ENCODE data around the gene FCRLA.

The FCRLA gene

DNA sequence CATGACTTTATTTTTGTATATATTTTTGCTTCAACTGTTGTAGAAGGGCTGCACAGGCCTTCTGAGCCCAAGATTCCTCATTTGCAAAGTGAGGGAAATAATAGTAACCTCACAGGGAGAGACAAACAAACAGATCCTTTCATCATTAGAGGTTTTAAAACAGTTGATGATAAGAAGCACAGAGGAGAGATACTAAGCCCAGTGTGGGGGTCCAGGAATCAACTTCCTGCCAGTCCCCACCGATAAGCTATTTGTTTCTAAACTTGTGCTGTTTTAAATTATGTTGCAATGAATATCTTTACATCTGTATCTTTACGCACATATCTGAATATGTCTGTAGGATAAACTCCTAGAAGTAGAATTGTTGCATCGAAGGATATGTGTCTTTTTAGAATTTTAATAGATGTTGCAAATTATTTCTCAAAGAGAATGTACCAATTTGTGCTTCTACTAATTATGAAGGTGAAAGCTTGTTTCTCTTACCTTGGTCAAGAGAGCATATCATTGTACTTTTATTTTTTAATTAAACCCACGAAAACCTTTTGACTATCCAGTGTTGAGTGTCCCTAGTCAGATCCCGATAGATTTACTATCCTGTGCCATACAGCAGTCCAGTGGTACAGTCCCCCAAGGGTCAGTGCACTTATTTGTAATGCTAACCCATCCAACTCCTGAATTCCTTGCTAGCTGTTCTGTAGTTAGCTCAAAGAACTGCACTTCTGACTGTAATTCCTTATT, 25.1 kb downstream of the FCRLA start:
- no peak for DNase-seq (ENCODE audit: low spot score)

- DNase-seq (ENCODE audit: low spot score) = peak; percentile 84
Measured at GRCh38 chr1:161733526-161733925, 26.5 kb downstream of the FCRLA start.

DNA sequence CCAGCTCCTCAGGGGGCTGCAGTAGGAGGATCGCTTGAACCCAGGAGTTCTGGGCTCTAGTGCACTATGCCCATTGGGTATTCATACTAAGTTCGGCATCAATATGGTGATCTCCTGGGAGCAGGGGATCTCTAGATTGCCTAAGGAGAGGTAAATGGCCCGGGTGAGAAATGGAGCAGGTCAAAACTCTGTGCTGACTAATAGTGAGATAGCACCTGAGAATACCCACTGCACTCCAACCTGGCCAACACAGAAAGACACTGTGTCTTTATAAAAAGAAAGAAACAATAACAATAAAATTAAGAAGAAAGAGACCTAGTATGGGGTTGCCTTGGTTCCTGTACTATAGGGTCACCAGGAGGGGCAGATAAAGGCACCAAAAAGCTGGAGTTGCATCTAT, 28.8 kb downstream of the FCRLA start:
- no peak for DNase-seq (ENCODE audit: low spot score)

DNA sequence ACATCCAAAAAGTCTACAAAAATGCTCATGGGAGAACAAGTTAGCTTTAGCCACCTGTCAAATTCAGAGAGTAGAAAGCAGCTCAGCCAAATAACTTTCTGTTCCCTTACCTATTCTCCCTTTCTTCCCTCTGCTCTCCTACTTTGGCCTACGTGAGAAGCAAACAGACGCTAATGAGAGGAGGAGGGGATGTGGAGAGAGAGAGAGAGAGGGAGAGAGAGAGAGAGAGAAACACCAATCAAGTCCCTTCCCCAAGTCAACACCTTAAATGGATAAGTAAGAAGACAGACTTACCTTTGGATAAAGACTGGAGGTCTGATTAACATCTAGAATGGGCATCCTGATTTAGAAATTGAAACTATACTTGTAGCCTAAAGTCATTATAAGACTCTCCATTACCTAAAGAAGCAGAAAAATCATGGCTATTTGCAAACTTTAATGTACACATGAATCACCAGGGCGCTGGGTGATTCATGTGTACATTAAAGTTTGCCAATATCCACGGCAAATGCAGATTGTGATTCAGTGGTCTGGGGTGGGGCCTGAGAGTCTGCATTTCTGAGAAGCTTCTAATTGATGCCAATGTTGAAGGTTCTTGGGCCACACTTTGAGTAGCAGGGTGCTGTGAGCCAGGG, 29.4 kb downstream of the FCRLA start:
- DNase-seq (ENCODE audit: low spot score) = no peak

DNA sequence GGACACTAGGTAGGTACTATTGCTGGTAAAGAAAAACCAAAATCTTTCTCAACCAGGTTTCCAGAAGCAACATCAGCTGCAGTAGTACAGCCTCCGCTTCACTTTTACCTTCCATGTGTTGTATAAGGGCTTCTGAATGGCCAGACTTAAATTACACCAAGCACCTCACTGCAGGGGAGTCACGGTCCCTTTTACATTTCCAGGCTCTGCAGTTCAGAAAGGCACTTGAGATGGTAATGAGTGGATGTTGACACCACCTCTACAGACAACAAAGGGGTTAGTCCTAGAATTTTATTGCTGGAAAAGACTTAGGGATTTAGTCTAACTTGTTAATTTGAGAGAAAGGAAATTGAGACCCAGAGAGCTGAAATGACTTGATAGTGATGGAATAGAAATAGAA, 30.6 kb downstream of the FCRLA start:
- DNase-seq (ENCODE audit: low spot score) = no peak

DNA sequence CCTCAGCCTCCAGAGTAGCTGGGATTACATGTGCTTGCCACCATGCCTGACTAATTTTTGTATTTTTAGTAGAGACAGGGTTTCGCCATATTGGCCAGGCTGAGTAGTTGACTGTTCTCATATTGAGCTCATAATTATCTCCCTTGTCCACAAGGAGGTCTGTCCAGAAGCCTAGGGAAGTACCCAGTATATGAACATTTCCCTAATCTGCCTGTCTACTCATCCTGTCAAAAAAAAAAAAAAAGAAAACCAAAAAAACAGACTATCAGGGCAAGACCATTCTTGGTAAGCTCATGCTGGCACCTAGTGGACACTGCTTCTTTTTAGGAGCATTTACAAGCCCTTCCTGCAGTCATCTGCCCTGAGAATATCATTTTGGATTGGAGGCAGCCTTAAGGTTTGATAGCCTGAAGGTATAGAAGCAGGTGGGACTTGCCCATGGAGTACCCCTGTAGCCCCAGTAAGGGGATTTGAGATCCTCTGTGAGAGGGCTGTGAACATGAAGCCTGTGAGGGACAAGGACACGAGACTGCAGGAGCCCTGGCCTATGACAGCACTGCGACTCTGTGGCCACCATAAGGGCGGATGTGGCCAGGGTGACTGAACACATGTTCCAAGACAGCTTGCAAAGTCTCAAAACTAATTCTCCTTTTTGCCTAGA, 31.7 kb downstream of the FCRLA start:
- DNase-seq (ENCODE audit: low spot score) = peak; percentile 80

GRCh38 chr1:161739865-161740566, 33.0 kb downstream of the FCRLA start:
- no peak for DNase-seq (ENCODE audit: low spot score)

DNA sequence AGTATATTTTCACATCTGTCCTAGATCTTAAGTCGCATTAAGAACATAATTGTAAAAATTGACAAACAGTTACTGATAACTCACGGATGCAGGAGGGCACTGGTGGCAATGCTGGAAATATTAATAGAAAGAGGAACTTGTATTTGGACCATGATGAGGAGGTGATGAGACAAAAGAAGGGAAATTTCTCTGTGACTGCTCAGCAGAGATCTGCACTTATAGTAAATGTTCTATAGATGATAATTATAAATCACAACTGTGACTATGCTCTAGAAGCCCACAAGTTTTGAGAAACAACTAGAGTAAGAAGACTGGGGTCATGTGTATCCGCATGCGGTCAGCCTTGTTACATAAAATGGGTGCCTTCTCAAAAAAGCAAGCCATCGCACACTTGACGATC, 33.9 kb downstream of the FCRLA start:
- DNase-seq (ENCODE audit: low spot score) = no peak

GRCh38 chr1:161743231-161743630, 36.2 kb downstream of the FCRLA start:
- DNase-seq (ENCODE audit: low spot score) = peak; percentile 74

GRCh38 chr1:161747801-161748200, 40.8 kb downstream of the FCRLA start:
- DNase-seq (ENCODE audit: low spot score) = no peak

DNA sequence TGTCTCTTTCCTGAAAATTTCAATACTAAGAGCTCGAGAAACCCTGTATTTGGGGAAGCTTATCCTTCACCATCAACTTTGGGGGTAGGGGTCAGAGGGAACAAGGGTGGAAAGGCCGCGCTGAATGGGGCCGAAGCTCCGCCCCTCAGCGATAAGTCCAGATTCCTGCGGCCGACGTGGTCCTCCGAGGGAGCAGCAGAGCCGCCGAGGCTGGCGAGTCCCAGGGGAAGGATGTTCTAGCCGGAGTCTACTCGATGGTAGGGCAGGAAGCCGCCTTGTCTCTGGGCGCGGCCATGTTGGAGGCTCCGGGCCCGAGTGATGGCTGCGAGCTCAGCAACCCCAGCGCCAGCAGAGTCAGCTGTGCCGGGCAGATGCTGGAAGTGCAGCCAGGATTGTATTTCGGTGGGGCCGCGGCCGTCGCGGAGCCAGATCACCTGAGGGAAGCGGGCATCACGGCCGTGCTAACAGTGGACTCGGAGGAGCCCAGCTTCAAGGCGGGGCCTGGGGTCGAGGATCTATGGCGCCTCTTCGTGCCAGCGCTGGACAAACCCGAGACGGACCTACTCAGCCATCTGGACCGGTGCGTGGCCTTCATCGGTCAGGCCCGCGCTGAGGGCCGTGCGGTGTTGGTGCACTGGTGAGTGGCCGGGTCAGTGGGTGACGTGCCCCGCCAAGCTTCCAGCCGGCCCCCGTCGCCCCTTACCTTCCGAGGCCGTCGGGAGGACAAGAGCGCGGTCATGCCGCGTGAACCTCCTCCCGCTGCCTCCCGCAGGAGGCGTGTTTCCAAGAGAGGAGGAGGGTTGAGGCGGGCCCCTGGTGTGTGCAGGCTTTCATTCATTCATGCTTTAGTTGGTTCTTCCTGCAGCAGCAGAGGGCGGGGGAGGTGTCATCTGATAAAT, 42.7 kb downstream of the FCRLA start, which contains the start of gene DUSP12:
Gene DUSP12 (plus strand): TSS at position 278 of the 899 bp plus-strand sequence. CDS start 16 bp downstream, at position 294.
- DNase-seq (ENCODE audit: low spot score) = peak; percentile 97

DNA sequence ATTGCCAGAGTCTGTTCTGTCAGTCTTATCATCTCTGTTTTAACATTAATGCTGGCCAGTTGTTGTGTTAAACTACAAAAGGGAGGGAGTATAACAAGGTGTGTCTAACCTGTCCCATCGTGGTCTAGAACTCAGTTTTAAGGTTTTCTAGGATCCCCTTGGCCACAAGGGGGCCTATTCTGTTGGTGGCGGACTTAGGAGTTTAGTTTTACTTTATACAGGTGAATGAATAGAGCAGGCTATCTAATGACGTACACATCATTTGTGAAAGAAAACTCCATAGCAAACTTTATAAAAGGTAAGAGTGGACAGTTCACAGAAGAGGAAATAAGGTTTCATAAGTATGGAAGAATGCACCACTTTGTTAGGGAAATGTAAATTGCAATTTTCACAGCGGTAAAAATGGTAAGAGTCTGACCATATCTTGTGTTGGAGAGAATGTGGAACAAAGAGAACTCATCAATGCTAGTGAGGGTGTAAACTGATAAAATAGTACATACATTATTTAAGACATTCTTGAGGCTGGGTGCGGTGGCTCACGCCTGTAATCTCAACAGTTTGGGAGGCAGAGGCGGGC, 56.6 kb downstream of the FCRLA start:
- peak; percentile 39 for DNase-seq (ENCODE audit: low spot score)

All from kidney tubule cell (primary cell).